HG03097 (cell line): Measurements from ENCODE around the gene GABBR2.
"Not testable (repeated sequence)": the region's sequence is repeated elsewhere in the genome, so short reads cannot be mapped to it uniquely, and the experiment has no call there.

Experiments used
- ATAC-seq: cut with Tn5 transposase; IDR thresholded peaks from one replicate; pipeline ENCODE4 v1.9.1; 2021; ENCODE audit not compliant: unreplicated experiment, low FRiP score

The GABBR2 gene

GRCh38 chr9:98500337-98500919, 208.3 kb downstream of the GABBR2 start:
- no peak for ATAC-seq

DNA sequence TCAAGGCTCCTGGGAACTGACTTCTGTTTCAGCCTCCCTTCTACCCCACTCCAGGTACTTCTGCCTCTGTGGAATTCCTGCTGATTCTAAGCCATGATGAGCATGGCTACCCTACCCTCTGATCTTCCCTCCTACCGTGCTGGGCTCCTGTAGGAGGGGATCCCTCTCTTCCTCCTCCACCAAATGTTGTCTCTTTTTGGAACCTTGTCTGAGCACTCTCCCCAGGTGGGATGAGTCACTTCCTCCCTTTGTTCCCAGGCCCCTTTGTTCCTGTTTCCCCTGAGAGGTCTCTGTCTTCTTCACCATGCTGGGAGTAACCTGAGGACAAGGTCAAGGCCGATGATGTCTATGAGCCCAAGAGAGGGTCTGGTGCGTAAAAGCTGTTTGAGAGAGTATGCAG, 213.2 kb downstream of the GABBR2 start:
- no peak for ATAC-seq

DNA sequence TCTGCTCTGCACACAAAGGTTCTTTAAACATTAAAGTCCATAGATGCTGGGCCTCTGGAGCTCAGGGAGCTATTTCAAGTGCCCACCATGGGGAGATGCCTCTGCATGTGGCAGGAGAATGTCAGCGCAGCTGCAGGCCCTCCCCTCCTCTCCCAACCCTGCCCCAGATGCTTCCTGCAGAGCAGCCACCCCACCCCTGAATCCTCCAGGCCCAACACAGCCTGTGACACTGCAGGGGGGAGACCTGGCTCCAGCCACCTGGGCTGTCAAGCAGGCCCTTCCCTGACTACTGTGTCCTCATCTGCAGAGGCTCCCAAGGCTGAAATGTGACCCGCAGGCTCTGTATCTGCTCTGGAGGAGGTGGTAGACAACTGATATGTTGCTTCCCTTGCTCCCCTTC, 213.9 kb downstream of the GABBR2 start:
- ATAC-seq = no peak

DNA sequence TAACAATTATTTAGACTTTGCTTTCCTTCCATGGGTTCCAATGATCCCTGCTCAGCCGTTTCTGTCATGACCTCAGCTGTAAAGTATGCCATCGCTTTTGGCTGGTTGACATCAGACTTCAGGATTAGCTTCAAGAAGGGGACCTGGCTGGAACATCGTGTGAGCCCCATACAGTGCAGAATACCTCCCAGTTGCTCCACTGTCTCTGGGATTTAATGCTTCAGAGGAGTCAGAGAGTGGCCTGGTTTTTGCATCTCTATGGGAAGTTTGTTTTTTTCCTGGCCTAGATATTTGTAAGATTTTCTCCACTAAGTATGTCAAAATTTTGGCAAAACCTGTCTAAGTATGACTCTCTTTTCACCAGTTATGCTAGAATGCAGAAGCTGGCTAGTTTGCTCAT, 216.9 kb downstream of the GABBR2 start:
- ATAC-seq = no peak

- no peak for ATAC-seq
These were observed 217.5 kb downstream of the GABBR2 start for GRCh38 chr9:98491231-98491651.

GRCh38 chr9:98488571-98489312, 220.0 kb downstream of the GABBR2 start:
- no peak for ATAC-seq

GRCh38 chr9:98485706-98486105, 223.0 kb downstream of the GABBR2 start:
- no peak for ATAC-seq

GRCh38 chr9:98484162-98484561, 224.6 kb downstream of the GABBR2 start:
- no peak for ATAC-seq

- no peak for ATAC-seq
These were observed 226.5 kb downstream of the GABBR2 start for GRCh38 chr9:98482226-98482625.

GRCh38 chr9:98481676-98482075, 227.1 kb downstream of the GABBR2 start:
- no peak for ATAC-seq

DNA sequence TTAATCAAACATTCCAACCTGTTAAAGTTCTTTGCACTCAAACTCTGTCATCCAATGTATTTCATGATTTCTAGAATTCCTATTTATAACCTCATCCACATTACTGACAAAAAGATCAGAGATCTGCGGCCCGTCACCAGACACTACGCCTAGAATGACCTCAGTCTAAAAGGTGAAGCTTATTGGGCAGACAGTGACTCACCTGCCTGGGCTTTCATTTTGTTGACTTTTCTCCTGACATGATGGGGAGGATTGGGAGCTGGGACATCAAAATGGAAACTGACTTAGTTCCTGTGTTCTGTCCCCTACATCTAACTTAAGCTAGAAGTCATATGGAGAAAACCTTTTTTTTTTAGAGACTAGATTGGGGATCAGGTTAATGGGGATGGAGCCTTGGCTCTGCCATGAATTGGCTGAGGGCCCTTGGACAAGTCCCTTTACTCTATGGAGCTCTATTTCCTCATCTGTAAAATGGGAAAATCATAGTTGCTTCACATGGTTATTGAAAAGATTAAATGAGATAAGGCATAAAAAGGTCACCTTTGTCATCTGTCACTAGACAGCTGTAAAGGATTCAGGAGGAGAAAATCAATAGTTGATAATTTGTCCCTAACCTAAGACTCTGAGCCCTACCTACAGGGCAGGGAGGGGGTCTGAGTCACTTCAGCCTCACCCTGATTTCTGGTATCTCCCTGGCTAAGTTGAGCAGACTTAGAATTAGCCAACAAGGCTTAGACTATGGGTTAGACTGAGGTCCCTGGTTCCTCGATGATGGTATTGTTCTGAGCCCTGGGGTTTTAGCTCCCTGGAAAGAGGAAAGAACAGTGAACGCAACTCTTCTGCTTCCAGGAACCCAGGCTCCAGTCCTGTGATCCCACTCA, 228.5 kb downstream of the GABBR2 start:
- ATAC-seq = no peak

DNA sequence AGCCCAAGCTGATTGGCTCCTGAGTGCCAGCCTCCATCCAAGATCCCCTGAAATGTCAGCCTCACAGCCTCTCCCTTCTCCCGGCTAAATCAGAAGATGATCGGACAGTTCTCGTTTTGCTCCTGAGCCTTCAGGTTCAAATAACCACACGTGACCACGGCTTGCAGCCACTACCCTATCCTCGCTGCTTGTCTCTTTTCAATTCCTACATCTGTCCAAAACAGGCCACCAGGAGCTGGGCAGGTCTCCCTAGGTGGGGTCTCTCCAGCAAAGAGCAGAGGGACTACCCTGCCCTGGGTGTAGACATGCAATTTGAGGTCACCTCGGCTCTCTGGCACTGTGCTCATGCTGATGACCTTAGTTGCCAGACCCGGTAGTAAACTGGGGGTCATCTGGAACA, 229.3 kb downstream of the GABBR2 start:
- ATAC-seq = no peak

GRCh38 chr9:98477884-98478283, 230.9 kb downstream of the GABBR2 start:
- no peak for ATAC-seq

DNA sequence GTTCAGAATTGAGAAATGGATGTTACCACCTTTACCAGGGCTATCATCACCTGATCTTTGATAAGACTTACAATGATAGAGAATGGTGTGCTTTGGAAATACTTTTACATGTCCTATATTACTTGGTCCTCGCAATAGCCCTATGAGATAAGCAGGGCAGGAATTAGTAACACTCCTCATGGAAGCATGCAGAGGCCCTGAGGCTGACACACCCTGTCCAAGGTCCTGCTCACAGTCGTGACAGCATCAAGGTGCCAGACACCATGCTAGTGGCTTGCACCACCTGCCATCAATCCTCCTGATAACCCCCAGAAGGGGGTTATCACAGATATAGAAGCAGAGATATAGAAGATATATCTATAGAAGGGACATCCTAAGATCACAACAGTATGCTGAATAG, 236.5 kb downstream of the GABBR2 start:
- no peak for ATAC-seq

DNA sequence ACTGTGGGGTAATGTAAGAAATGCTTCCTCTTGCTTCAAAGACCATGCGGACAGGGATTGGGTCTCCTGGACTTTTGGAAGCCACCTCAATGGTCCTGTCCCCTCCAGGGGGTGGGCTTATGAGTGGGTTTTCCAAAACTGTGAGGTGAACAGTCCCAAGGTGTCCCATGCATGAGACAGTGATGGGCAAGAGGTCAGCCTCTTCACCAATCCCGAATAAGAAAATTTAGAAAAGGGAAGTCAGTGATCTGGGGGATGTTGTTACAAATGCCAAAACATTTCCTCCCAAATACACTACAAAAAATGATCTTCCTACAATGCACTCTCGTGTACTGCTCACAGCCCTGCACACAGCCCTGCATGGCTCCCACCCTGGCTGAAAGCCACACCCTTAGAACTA, 237.6 kb downstream of the GABBR2 start:
- ATAC-seq = no peak

DNA sequence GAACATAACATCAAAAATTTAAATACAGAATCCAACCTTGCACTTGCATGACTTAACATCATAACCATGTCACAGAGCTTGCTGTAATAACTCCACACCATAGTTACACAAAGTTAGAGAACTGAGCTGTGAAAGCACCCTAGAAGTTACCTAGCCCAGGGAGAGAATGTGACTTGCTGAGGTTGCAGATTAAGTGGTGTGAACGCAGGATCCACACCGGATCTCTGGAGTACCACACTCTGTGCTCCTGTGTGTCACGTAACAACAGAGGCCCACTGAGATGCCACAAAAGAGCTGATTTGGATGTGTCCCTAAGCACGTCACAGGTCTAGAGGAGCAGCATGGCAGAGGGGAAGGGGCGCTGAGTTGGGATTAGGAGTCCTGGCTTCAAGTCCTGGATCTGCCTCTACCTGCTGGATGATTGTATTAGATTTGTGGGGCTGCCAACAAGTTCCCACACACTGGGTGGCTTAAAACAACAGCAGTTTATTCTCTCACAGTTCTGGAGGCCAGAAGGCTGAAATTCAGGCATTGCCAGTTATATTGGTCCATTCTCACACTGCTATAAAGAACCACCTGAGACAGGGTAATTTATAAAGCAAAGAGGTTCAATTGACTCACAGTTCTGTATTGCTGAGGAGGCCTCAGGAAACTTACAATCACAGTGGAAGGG, 240.0 kb downstream of the GABBR2 start:
- no peak for ATAC-seq

- no peak for ATAC-seq
These were observed 242.9 kb downstream of the GABBR2 start for GRCh38 chr9:98465799-98466198.

GRCh38 chr9:98464156-98464690, 244.5 kb downstream of the GABBR2 start:
- not testable (repeated sequence) for ATAC-seq

DNA sequence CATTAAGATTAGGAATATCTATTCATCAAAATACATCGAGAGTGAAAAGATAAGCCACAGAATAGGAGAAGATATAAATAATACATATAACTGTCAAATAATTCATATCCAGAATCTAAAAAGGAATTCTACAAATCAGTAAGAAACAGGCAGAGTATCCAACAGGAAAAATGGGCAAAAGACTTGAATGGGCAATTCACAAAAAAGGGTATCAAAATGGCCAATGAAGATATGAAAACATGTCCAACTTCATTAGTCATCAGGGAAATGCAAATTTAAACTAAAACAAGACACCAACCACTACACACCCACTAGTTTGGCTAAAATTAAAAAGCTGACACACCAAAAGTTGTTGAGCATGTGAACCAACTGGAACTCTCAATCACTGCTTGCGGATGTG, 246.4 kb downstream of the GABBR2 start:
- no peak for ATAC-seq

DNA sequence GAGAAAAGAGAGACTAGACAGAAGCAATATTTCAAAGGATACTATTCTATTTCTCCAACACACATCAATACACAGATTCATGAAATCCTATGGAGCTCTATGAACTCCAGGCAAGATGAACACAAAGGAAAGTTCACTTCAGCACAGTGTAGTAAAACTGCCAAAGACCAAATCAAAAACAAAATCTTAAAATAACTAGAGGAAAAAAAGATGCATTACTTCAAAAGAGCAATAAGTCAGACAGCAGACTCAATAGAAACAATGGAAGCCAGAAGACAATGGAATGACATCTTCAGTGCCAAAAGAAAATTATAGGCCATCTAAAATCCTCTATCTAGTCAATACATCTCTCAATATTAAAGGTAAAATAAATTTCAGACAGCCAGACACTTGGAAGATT, 248.0 kb downstream of the GABBR2 start:
- no peak for ATAC-seq
